HCT116 (cell line): Measurements from ENCODE around the gene BRWD1.

Experiments
- CTCF ChIP-seq, 3 experiments: fragments of 200-600 bp in 1 of 3; sonication (generic) in 1 of 3; IDR thresholded peaks in 2 of 3; conservative IDR thresholded peaks in 1 of 3; 2 replicates each; pipeline ENCODE4 v1.5.1; 2012 to 2017; ENCODE audit warnings: low read depth in 2 of 3, low read length in 2 of 3, antibody characterized with exemption in 1 of 3, borderline replicate concordance in 1 of 3, control low read depth in 1 of 3, mild to moderate bottlenecking in 1 of 3, mixed read lengths in 1 of 3, mixed run types in 1 of 3, moderate library complexity in 1 of 3; ENCODE audit not compliant: insufficient read depth in 1 of 3
- EGR1 ChIP-seq: IDR thresholded peaks from 2 replicates; pipeline ENCODE4 v1.6.1; 2012; ENCODE audit warnings: low read depth
- ELF1 ChIP-seq: IDR thresholded peaks from 2 replicates; pipeline ENCODE4 v1.6.1; 2012; ENCODE audit warnings: low read depth, borderline replicate concordance
- EZH2 ChIP-seq: fragments of 200-600 bp; sonication (generic); IDR thresholded peaks from 2 replicates; pipeline ENCODE4 v1.6.1; 2017; ENCODE audit warnings: antibody characterized with exemption, mixed run types
- EZH2phosphoT487 ChIP-seq: fragments of 200-600 bp; IDR thresholded peaks from 2 replicates; pipeline ENCODE4 v1.6.1; 2018; ENCODE audit warnings: antibody characterized with exemption, borderline replicate concordance
- JUND ChIP-seq: IDR thresholded peaks from 2 replicates; pipeline ENCODE4 v1.6.1; 2012
- MAX ChIP-seq: IDR thresholded peaks from 2 replicates; pipeline ENCODE4 v1.6.1; 2012
- POLR2A ChIP-seq: IDR thresholded peaks from 2 replicates; pipeline ENCODE4 v1.7.0; 2011; ENCODE audit warnings: borderline replicate concordance; ENCODE audit not compliant: insufficient read depth, insufficient read length; ENCODE audit errors: extremely low read depth
- POLR2AphosphoS5 ChIP-seq: IDR thresholded peaks from 2 replicates; pipeline ENCODE4 v1.6.1; 2011; ENCODE audit warnings: mild to moderate bottlenecking, low read depth, low read length, moderate library complexity
- SIN3A ChIP-seq: IDR thresholded peaks from 2 replicates; pipeline ENCODE4 v1.6.1; 2012; ENCODE audit warnings: low read depth
- SP1 ChIP-seq: IDR thresholded peaks from 2 replicates; pipeline ENCODE4 v1.6.1; 2012; ENCODE audit warnings: low read depth
- YY1 ChIP-seq: IDR thresholded peaks from 2 replicates; pipeline ENCODE4 v1.6.1; 2011; ENCODE audit warnings: low read length, low read depth, moderate library complexity, mild to moderate bottlenecking; ENCODE audit not compliant: insufficient replicate concordance; ENCODE audit errors: extremely low read depth
- ZBTB33 ChIP-seq: IDR thresholded peaks from 2 replicates; pipeline ENCODE4 v1.6.1; 2011; ENCODE audit warnings: mild to moderate bottlenecking, low read length, moderate library complexity; ENCODE audit not compliant: insufficient replicate concordance; ENCODE audit errors: extremely low read depth
- ZNF274 ChIP-seq: fragments of 200-500 bp; sonication (Bioruptor generic); IDR thresholded peaks from 2 replicates; pipeline ENCODE4 v1.6.1; 2014; ENCODE audit warnings: mild to moderate bottlenecking, low read depth, low read length, inconsistent platforms

DNA sequence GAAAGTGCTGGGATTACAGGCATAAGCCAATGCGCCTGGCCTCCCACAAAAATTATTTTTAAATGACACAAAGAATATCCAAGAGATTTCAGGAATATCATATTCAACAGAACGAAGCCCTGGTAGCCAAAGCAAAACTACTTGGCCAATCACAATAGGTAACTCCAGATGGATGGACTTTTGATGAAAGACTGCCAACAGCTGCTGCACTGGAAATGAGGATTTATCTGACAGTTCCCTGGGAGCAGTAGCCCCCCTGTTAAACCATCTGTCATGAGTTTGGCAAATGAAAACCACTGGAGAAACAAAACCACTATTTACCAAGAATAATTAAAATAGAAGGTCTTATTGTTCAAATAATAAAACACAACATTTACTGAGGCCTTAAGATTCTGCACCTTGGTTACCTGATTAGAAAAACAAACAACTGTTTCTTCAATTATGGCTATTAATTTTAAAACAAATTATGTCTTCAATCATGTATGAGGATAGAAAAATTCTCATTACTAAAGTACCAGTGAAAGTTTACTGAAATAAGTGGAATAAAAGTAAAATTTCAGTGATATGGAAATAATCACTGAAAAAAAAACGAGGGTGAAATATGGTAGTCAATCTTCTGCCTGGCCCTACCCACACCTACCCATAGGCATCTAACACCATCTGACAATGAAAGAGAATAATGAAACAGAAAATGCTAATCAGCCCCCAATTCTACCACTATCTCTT is 95.9 kb downstream of the BRWD1 start:
- TF ChIP-seq CTCF (IDR thresholded peaks at IDR 0.05 in 2 of 3, conservative IDR thresholded peaks at IDR 0.05 in 1 of 3; ENCODE audit: borderline replicate concordance in 1 of 3, insufficient read depth in 1 of 3, low read depth in 2 of 3, low read length in 2 of 3) (no peak), MAX (no peak), POLR2A (no peak), EGR1 (no peak), EZH2 (no peak), POLR2AphosphoS5 (no peak), SIN3A (no peak), ZBTB33 (no peak), YY1 (no peak), ELF1 (no peak), SP1 (no peak), ZNF274 (no peak), JUND (no peak), EZH2phosphoT487 (no peak)
